K562 (cell line): ENCODE measurements around the gene SFMBT2. TPM values are rescaled to one million over a fixed set of nuclear protein-coding genes. Genes with fewer than 3 reads are reported as not detected.

Experiments
- ATAC-seq: fragments of 200-7000 bp; cut with Tn5 transposase; 3 replicates; pipeline ENCODE4 v1.9.1; 2020; ENCODE audit warnings: moderate library complexity
- BruUV-seq: library from RNA; stranded (reverse); fragments of 400-500 nt; replicated peaks from 2 replicates; lab custom pipeline; 2021; lab: Mats Ljungman, UMichigan
- CTCF ChIA-PET: fragments of 300-600 bp; formaldehyde crosslinking; extraction: SDS; loops from one replicate; lab custom pipeline; 2021; ENCODE audit warnings: low intra/inter-chr PET ratio; lab: Yijun Ruan, JAX
- POLR2A ChIA-PET: fragments of 300-600, 350-650 bp; sonication (Branson Sonifier 250); formaldehyde crosslinking; extraction: SDS; loops from one replicate; lab custom pipeline; 2021; ENCODE audit warnings: antibody characterized with exemption, inconsistent platforms; lab: Yijun Ruan, JAX
- DNase-seq, 4 experiments: peaks; one replicate each; pipeline versions ENCODE4 v3.0.0 to v3.0.0-alpha.2; 2011 to 2018; ENCODE audit warnings: low spot score in 3 of 4, mixed read lengths in 3 of 4; ENCODE audit errors: extremely low read depth in 1 of 4
- FAIRE-seq: peaks from 2 replicates; lab custom pipeline; 2011; peaks lifted over from hg19 to GRCh38; lab: Jason Lieb, UNC
- H2AFZ ChIP-seq: 2 replicates; pipeline ENCODE4 v1.6.0; 2011; ENCODE audit warnings: low read depth, low read length, control low read depth, inconsistent platforms
- H3K27ac ChIP-seq: fragments of 200-600 bp; 3 replicates; pipeline ENCODE4 v1.8.0; 2011; ENCODE audit warnings: low read depth, mild to moderate bottlenecking, control low read depth, inconsistent platforms, low read length, moderate library complexity, mixed read lengths; ENCODE audit errors: extremely low read depth
- H3K27me3 ChIP-seq, 2 experiments: fragments of 300-600 bp in 1 of 2; 2 replicates in 1 of 2; 3 replicates in 1 of 2; pipeline versions ENCODE4 v1.6.0 to v1.8.0; 2011; ENCODE audit warnings: inconsistent platforms in 2 of 2, low read length in 2 of 2, mild to moderate bottlenecking in 1 of 2, mixed read lengths in 1 of 2, moderate library complexity in 1 of 2; ENCODE audit not compliant: control insufficient read depth in 2 of 2, insufficient read depth in 2 of 2
- H3K36me3 ChIP-seq: fragments of 300-600 bp; 3 replicates; pipeline ENCODE4 v1.8.0; 2011; ENCODE audit warnings: mild to moderate bottlenecking, low read length, inconsistent platforms; ENCODE audit not compliant: control insufficient read depth, insufficient read depth
- H3K4me1 ChIP-seq, 2 experiments: fragments of 200-600 bp in 1 of 2; replicated peaks in 1 of 2; 2 replicates in 1 of 2; 3 replicates in 1 of 2; pipeline versions ENCODE4 v1.5.1 to v1.8.0; 2011; ENCODE audit warnings: inconsistent platforms in 2 of 2, low read length in 2 of 2, mild to moderate bottlenecking in 1 of 2, mixed read lengths in 1 of 2, moderate library complexity in 1 of 2; ENCODE audit not compliant: control insufficient read depth in 2 of 2, insufficient read depth in 2 of 2
- H3K4me2 ChIP-seq: 2 replicates; pipeline ENCODE4 v1.6.1; 2011; ENCODE audit warnings: low read length, control low read depth, inconsistent platforms, mixed read lengths; ENCODE audit not compliant: insufficient read depth
- H3K4me3 ChIP-seq: fragments of 200-600 bp; sonication (generic), shearing (Covaris generic); 2 replicates; pipeline ENCODE4 v1.5.1; 2016; ENCODE audit warnings: control low read depth, inconsistent platforms
- H3K79me2 ChIP-seq: fragments of 200-600 bp; 3 replicates; pipeline ENCODE4 v1.8.0; 2011; ENCODE audit warnings: low read length, inconsistent platforms; ENCODE audit not compliant: control insufficient read depth, insufficient read depth
- H3K9ac ChIP-seq, 2 experiments: 2 replicates each; pipeline versions ENCODE4 v1.6.0 to v1.6.1; 2011; ENCODE audit warnings: low read depth in 2 of 2, low read length in 2 of 2, control low read depth in 1 of 2, inconsistent platforms in 1 of 2, mild to moderate bottlenecking in 1 of 2, mixed read lengths in 1 of 2; ENCODE audit not compliant: insufficient read depth in 1 of 2
- H3K9me1 ChIP-seq: one replicate; pipeline ENCODE4 v1.6.0; 2011; ENCODE audit warnings: inconsistent platforms, mild to moderate bottlenecking, low read length, moderate library complexity; ENCODE audit not compliant: control insufficient read depth, insufficient read depth
- H3K9me3 ChIP-seq: replicated peaks from 2 replicates; pipeline ENCODE4 v1.5.1; 2011; ENCODE audit warnings: low read depth, low read length, inconsistent platforms; ENCODE audit not compliant: control insufficient read depth, insufficient read depth
- H4K20me1 ChIP-seq: replicated peaks from 2 replicates; pipeline ENCODE4 v1.6.1; 2011; ENCODE audit warnings: low read length, inconsistent platforms, mixed read lengths; ENCODE audit not compliant: control insufficient read depth, insufficient read depth
- BCL6 ChIP-seq: fragments of 250-450 bp; sonication (Bioruptor Pico); IDR thresholded peaks from 2 replicates; pipeline ENCODE4 v1.4.0; 2020
- BRD9 ChIP-seq: fragments of 450-650 bp; IDR thresholded peaks from 2 replicates; pipeline ENCODE4 v1.6.1; 2018; ENCODE audit warnings: low read depth; ENCODE audit not compliant: partially characterized antibody
- CBX5 ChIP-seq: IDR thresholded peaks from 2 replicates; pipeline ENCODE4 v1.6.1; 2014; ENCODE audit warnings: low read depth, borderline replicate concordance
- CHD4 ChIP-seq: fragments of 200-600 bp; sonication (generic); IDR thresholded peaks from 3 replicates; pipeline ENCODE4 v1.6.1; 2012; ENCODE audit warnings: low read depth, mild to moderate bottlenecking, mixed read lengths, low read length, inconsistent platforms; ENCODE audit not compliant: insufficient read depth, insufficient replicate concordance, poor library complexity, severe bottlenecking
- FOXJ3 ChIP-seq: sonication (generic); formaldehyde crosslinking; IDR thresholded peaks from 2 replicates; pipeline ENCODE4 v1.4.0; 2020; ENCODE audit warnings: mild to moderate bottlenecking, missing genetic modification reagents
- FOXK1 ChIP-seq: sonication (generic); formaldehyde crosslinking; IDR thresholded peaks from 2 replicates; pipeline ENCODE4 v1.8.0; 2022; ENCODE audit warnings: missing genetic modification reagents, mild to moderate bottlenecking, borderline replicate concordance
- HOXB6 ChIP-seq: fragments of 250-450 bp; sonication (Bioruptor Pico); IDR thresholded peaks from 2 replicates; pipeline ENCODE4 v1.5.1; 2022; ENCODE audit warnings: mild to moderate bottlenecking, borderline replicate concordance
- L3MBTL2 ChIP-seq: fragments of 450-650 bp; IDR thresholded peaks from 2 replicates; pipeline ENCODE4 v1.6.1; 2016; ENCODE audit warnings: mild to moderate bottlenecking, moderate library complexity
- NFE2L1 ChIP-seq: fragments of 450-650 bp; IDR thresholded peaks from 2 replicates; pipeline ENCODE4 v1.6.1; 2016; ENCODE audit warnings: missing genetic modification characterization, low read depth, mild to moderate bottlenecking, missing compliant biosample characterization, moderate library complexity, borderline replicate concordance
- NR1H2 ChIP-seq: sonication (generic); formaldehyde crosslinking; IDR thresholded peaks from 2 replicates; pipeline ENCODE4 v1.4.0; 2020; ENCODE audit warnings: mild to moderate bottlenecking, missing genetic modification reagents
- THRA ChIP-seq: fragments of 450-650 bp; IDR thresholded peaks from 2 replicates; pipeline ENCODE4 v1.6.1; 2017; ENCODE audit warnings: mild to moderate bottlenecking, moderate library complexity
- ZNF3 ChIP-seq: fragments of 250-450 bp; sonication (Bioruptor Pico); IDR thresholded peaks from 2 replicates; pipeline ENCODE4 v1.5.0; 2021; ENCODE audit warnings: mild to moderate bottlenecking, moderate library complexity
- ZNF717 ChIP-seq: fragments of 250-450 bp; sonication (Bioruptor Pico); IDR thresholded peaks from 2 replicates; pipeline ENCODE4 v1.5.0; 2021
- WGBS: fragments of 100-300 bp; shearing (Covaris generic); methylation state at CpG from one replicate; pipeline ENCODE4 v1.1.6; 2016; ENCODE audit warnings: low coverage, mixed read lengths; ENCODE audit not compliant: insufficient coverage; ENCODE audit errors: missing lambda C conversion rate; 5-methylcytosine and 5-hydroxymethylcytosine counted together
- in situ Hi-C: fragments of 300-500 bp; cut with MboI; formaldehyde crosslinking; loops from 4 replicates; pipeline ENCODE4 v1.15.0; 2018; ENCODE audit warnings: inconsistent platforms, mixed read lengths
- intact Hi-C: fragments of 100-400 bp; cut with micrococcal nuclease; formaldehyde crosslinking; loops from 2 replicates; pipeline ENCODE4 v1.14.2; 2022
- polyA plus RNA-seq, 8 experiments: library from polyadenylated mRNA; depleted of rRNA in 4 of 8; stranded (reverse) in 5 of 8; unstranded in 3 of 8; fragments of >200 nt; fragmentation: Nextera tagmentation in 2 of 8; fragmentation: Illumina TruSeq in 1 of 8; extraction: Ambion mirVana in 2 of 8; extraction: Trizol in 1 of 8; gene quantifications; 2 replicates each; pipeline versions ENCODE4 v1.2.1 to v1.2.3, GENCODE V29; 2011 to 2014; ENCODE audit warnings: inconsistent platforms in 1 of 8, missing spikeins in 1 of 8
- total RNA-seq, 7 experiments: library from RNA; depleted of rRNA in 6 of 7; stranded (reverse); fragments of >200 nt in 6 of 7; fragmentation: Illumina TruSeq in 2 of 7; extraction: Trizol in 2 of 7; gene quantifications; 2 replicates each; pipeline versions ENCODE4 v1.2.1 to v1.2.3, GENCODE V29; 2011 to 2021; ENCODE audit warnings: low replicate concordance in 1 of 7
- TF ChIP-seq, protein P1 (sequence below): sonication (generic); formaldehyde crosslinking; IDR thresholded peaks from 2 replicates; pipeline ENCODE4 v1.8.0; 2022; ENCODE audit warnings: mild to moderate bottlenecking, low read depth, missing genetic modification reagents

SFMBT2 gene
- total and polyA plus RNA-seq, 9 of the 15 experiments (the other 6 are each of a cell fraction or from before 2014, with no cell fraction given), result 1.2 to 13.6 (median 7.6) TPM

DNA sequence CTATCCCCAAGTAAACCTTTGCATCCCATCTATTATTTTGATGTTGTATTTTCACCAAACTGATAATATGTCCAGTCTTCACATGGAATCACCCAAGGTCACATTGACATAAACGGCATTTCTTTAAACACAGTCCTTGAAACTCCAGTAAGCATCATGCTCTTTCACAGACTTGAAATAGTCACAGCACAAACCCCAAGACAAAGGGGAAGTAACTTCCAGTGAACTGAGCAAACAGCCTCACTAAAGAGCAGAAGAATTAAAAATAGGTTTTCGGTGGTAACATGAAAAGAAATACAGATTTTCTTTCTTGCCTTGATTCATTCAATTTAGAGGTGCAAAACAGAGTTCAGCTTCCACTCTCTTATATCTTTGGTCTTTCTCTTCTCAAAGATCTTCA lies 253.7 kb downstream of the SFMBT2 start:
- CTCF ChIA-PET, result no interaction called here
- no TSS peak for BruUV-seq

More for the DNA sequence above, 253.7 kb downstream of the SFMBT2 start:
- no peak overlapping the region for H3K4me2 ChIP-seq
- no peak overlapping the region for H3K27ac ChIP-seq
- no peaks in the 10 kb centered on the region for H3K9me3 ChIP-seq
- no peaks in the 10 kb centered on the region for H3K4me1 ChIP-seq
- no peak for FAIRE-seq
- TF ChIP-seq CBX5, result no peak
- TF ChIP-seq BRD9, result no peak
- no peak for TF ChIP-seq NFE2L1 (tag)
- no peak for TF ChIP-seq ZNF717 (CRISPR knock-in tag)
- TF ChIP-seq ZNF3 (CRISPR knock-in tag), result no peak
- no peak for TF ChIP-seq FOXJ3 (CRISPR knock-in tag)
- TF ChIP-seq THRA, result no peak
- TF ChIP-seq HOXB6 (CRISPR knock-in tag), result no peak
- no peak for TF ChIP-seq CHD4
- no peak for TF ChIP-seq FOXK1 (CRISPR knock-in tag)
- TF ChIP-seq BCL6, result no peak
- TF ChIP-seq NR1H2, result no peak
- TF ChIP-seq, protein P1, sequence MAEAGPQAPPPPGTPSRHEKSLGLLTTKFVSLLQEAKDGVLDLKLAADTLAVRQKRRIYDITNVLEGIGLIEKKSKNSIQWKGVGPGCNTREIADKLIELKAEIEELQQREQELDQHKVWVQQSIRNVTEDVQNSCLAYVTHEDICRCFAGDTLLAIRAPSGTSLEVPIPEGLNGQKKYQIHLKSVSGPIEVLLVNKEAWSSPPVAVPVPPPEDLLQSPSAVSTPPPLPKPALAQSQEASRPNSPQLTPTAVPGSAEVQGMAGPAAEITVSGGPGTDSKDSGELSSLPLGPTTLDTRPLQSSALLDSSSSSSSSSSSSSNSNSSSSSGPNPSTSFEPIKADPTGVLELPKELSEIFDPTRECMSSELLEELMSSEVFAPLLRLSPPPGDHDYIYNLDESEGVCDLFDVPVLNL (CRISPR knock-in tag), result no peak
- TF ChIP-seq L3MBTL2, result no peak
- H2AFZ ChIP-seq, result no peak overlapping the region
- 75% methylated on average over 2 of the region's 2 CpGs for WGBS
- H3K9ac ChIP-seq, result no peak overlapping the region
- no peak overlapping the region for H3K4me3 ChIP-seq
- in situ Hi-C loops, result no loop called here
- H4K20me1 ChIP-seq, result no peaks in the 10 kb centered on the region
- no peaks in the 10 kb centered on the region for H3K79me2 ChIP-seq
- intact Hi-C loops, result no loop called here
- H3K27me3 ChIP-seq, result no peaks in the 10 kb centered on the region; a peak in 1 of 5 replicates
- ATAC-seq, result no peak
- peaks cover 17% of the 10 kb centered on the region; the same call in 2 of the 3 replicates for H3K36me3 ChIP-seq
- DNase-seq, result no peak
- H3K9me1 ChIP-seq, result no peaks in the 10 kb centered on the region
- POLR2A ChIA-PET, result no interaction called here
